GM19328 (cell line): Measurements from ENCODE around the gene CDH15.
"Not testable (repeated sequence)": the region's sequence is repeated elsewhere in the genome, so short reads cannot be mapped to it uniquely, and the experiment has no call there.

Experiments used
- ATAC-seq: cut with Tn5 transposase; IDR thresholded peaks from one replicate; pipeline ENCODE4 v1.9.1; 2021; ENCODE audit warnings: mild to moderate bottlenecking, moderate library complexity; ENCODE audit not compliant: unreplicated experiment

CDH15 gene

GRCh38 chr16:89187032-89187769 lies 15.7 kb downstream of the CDH15 start:
- ATAC-seq = no peak

GRCh38 chr16:89187770-89188392 lies 16.3 kb downstream of the CDH15 start:
- no peak for ATAC-seq

GRCh38 chr16:89188471-89189357 lies 17.2 kb downstream of the CDH15 start:
- ATAC-seq = not testable (repeated sequence)

GRCh38 chr16:89189358-89190025 lies 17.9 kb downstream of the CDH15 start:
- ATAC-seq = no peak

- ATAC-seq = no peak
These were observed 18.8 kb downstream of the CDH15 start for GRCh38 chr16:89190150-89190958.

GRCh38 chr16:89191033-89191900 lies 19.7 kb downstream of the CDH15 start:
- ATAC-seq = no peak

- no peak for ATAC-seq
These were observed 20.3 kb downstream of the CDH15 start for GRCh38 chr16:89191901-89192185.

- ATAC-seq = not testable (repeated sequence)
These were observed 20.8 kb downstream of the CDH15 start for GRCh38 chr16:89192186-89192955.

GRCh38 chr16:89192956-89193575 lies 21.5 kb downstream of the CDH15 start:
- no peak for ATAC-seq

- no peak for ATAC-seq
These were observed 22.2 kb downstream of the CDH15 start for GRCh38 chr16:89193576-89194293.

- ATAC-seq = no peak
These were observed 23.1 kb downstream of the CDH15 start for GRCh38 chr16:89194340-89195311.

GRCh38 chr16:89195521-89196171 lies 24.1 kb downstream of the CDH15 start:
- no peak for ATAC-seq

- ATAC-seq = no peak
These were observed 25.6 kb downstream of the CDH15 start for GRCh38 chr16:89197033-89197632.

- no peak for ATAC-seq
These were observed 26.3 kb downstream of the CDH15 start for GRCh38 chr16:89197633-89198416.
